ENCODE data around the gene ARHGAP26. TPM values are rescaled to one million over a fixed set of nuclear protein-coding genes. Genes with fewer than 3 reads are reported as not detected.

Gene ARHGAP26
- total and polyA plus RNA-seq, 2 experiments from 2014 or later = 9.5 to 16.8 TPM

DNA sequence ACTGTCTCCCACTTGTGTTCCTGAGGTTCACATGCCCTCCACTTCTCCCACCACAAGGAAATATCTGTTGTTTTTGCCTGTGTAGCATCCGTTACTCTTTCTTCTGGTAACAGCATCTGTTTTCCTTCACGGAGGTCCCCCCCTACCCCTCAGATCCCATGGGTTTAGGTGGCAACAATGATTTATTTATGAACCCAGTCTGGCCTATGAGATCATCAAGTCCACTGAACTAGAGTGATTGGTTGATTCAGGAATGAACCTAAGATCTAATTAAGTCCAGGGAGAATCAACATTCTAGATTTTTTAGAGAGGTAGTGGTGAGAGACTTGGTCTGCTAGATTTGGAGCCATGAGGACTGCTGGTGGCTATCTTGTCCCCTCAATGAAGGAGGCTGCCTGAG, 466.5 kb downstream of the ARHGAP26 start:
- Histone ChIP-seq H3K4me2 (no peak overlapping the region), H3K9me2 (ENCODE audit: insufficient read depth) (no peaks in the 10 kb centered on the region), H3K27me3 (ENCODE audit: insufficient read depth) (no peaks in the 10 kb centered on the region), H3K4me1 (ENCODE audit: insufficient read depth) (no peaks in the 10 kb centered on the region), H4K20me1 (replicated peaks; ENCODE audit: insufficient read depth) (no peaks in the 10 kb centered on the region), H3K27ac (ENCODE audit: low read depth) (no peak overlapping the region), H3K79me2 (replicated peaks; ENCODE audit: insufficient read depth) (no peaks in the 10 kb centered on the region), H3K36me3 (ENCODE audit: insufficient read depth) (no peaks in the 10 kb centered on the region), H3F3A (replicated peaks; ENCODE audit: low read depth) (no peaks in the 10 kb centered on the region), H3K4me3 (no peak overlapping the region), H2AFZ (no peak overlapping the region)
- no peaks in the 10 kb centered on the region; the same call in 1 of the 3 replicates for H3K4me1 Mint-ChIP-seq
- ATAC-seq (no peak), DNase-seq (ENCODE audit: low spot score) (no peak)
- H3K4me3 Mint-ChIP-seq = no peak overlapping the region
- H3K27me3 Mint-ChIP-seq (ENCODE audit: insufficient read depth, low read depth, poor library complexity) = no peaks in the 10 kb centered on the region
- H3K9me3 Mint-ChIP-seq = no peaks in the 10 kb centered on the region
- no peaks in the 10 kb centered on the region for H3K36me3 Mint-ChIP-seq (ENCODE audit: low read depth)
- no peak overlapping the region for H3K27ac Mint-ChIP-seq
- TF ChIP-seq EZH2 (IDR thresholded peaks at IDR 0.05; ENCODE audit: low read depth, unreplicated experiment) (no peak), CREB1 (CRISPR knock-in tag; IDR thresholded peaks at IDR 0.05; ENCODE audit: low read depth) (no peak), EZH2phosphoT487 (IDR thresholded peaks at IDR 0.05; ENCODE audit: unreplicated experiment) (no peak), STAT1 (IDR thresholded peaks at IDR 0.05; ENCODE audit: unreplicated experiment) (no peak)
- TF ChIP-seq, protein P1, sequence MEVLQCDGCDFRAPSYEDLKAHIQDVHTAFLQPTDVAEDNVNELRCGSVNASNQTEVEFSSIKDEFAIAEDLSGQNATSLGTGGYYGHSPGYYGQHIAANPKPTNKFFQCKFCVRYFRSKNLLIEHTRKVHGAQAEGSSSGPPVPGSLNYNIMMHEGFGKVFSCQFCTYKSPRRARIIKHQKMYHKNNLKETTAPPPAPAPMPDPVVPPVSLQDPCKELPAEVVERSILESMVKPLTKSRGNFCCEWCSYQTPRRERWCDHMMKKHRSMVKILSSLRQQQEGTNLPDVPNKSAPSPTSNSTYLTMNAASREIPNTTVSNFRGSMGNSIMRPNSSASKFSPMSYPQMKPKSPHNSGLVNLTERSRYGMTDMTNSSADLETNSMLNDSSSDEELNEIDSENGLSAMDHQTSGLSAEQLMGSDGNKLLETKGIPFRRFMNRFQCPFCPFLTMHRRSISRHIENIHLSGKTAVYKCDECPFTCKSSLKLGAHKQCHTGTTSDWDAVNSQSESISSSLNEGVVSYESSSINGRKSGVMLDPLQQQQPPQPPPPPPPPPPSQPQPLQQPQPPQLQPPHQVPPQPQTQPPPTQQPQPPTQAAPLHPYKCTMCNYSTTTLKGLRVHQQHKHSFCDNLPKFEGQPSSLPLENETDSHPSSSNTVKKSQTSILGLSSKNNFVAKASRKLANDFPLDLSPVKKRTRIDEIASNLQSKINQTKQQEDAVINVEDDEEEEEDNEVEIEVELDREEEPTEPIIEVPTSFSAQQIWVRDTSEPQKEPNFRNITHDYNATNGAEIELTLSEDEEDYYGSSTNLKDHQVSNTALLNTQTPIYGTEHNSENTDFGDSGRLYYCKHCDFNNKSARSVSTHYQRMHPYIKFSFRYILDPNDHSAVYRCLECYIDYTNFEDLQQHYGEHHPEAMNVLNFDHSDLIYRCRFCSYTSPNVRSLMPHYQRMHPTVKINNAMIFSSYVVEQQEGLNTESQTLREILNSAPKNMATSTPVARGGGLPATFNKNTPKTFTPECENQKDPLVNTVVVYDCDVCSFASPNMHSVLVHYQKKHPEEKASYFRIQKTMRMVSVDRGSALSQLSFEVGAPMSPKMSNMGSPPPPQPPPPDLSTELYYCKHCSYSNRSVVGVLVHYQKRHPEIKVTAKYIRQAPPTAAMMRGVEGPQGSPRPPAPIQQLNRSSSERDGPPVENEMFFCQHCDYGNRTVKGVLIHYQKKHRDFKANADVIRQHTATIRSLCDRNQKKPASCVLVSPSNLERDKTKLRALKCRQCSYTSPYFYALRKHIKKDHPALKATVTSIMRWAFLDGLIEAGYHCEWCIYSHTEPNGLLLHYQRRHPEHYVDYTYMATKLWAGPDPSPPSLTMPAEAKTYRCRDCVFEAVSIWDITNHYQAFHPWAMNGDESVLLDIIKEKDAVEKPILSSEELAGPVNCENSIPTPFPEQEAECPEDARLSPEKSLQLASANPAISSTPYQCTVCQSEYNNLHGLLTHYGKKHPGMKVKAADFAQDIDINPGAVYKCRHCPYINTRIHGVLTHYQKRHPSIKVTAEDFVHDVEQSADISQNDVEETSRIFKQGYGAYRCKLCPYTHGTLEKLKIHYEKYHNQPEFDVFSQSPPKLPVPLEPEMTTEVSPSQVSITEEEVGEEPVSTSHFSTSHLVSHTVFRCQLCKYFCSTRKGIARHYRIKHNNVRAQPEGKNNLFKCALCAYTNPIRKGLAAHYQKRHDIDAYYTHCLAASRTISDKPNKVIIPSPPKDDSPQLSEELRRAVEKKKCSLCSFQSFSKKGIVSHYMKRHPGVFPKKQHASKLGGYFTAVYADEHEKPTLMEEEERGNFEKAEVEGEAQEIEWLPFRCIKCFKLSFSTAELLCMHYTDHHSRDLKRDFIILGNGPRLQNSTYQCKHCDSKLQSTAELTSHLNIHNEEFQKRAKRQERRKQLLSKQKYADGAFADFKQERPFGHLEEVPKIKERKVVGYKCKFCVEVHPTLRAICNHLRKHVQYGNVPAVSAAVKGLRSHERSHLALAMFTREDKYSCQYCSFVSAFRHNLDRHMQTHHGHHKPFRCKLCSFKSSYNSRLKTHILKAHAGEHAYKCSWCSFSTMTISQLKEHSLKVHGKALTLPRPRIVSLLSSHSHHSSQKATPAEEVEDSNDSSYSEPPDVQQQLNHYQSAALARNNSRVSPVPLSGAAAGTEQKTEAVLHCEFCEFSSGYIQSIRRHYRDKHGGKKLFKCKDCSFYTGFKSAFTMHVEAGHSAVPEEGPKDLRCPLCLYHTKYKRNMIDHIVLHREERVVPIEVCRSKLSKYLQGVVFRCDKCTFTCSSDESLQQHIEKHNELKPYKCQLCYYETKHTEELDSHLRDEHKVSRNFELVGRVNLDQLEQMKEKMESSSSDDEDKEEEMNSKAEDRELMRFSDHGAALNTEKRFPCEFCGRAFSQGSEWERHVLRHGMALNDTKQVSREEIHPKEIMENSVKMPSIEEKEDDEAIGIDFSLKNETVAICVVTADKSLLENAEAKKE (CRISPR knock-in tag; IDR thresholded peaks at IDR 0.05) = no peak
- TF ChIP-seq, protein P2, sequence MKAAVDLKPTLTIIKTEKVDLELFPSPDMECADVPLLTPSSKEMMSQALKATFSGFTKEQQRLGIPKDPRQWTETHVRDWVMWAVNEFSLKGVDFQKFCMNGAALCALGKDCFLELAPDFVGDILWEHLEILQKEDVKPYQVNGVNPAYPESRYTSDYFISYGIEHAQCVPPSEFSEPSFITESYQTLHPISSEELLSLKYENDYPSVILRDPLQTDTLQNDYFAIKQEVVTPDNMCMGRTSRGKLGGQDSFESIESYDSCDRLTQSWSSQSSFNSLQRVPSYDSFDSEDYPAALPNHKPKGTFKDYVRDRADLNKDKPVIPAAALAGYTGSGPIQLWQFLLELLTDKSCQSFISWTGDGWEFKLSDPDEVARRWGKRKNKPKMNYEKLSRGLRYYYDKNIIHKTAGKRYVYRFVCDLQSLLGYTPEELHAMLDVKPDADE (IDR thresholded peaks at IDR 0.05) = no peak
- TF ChIP-seq, protein P3, sequence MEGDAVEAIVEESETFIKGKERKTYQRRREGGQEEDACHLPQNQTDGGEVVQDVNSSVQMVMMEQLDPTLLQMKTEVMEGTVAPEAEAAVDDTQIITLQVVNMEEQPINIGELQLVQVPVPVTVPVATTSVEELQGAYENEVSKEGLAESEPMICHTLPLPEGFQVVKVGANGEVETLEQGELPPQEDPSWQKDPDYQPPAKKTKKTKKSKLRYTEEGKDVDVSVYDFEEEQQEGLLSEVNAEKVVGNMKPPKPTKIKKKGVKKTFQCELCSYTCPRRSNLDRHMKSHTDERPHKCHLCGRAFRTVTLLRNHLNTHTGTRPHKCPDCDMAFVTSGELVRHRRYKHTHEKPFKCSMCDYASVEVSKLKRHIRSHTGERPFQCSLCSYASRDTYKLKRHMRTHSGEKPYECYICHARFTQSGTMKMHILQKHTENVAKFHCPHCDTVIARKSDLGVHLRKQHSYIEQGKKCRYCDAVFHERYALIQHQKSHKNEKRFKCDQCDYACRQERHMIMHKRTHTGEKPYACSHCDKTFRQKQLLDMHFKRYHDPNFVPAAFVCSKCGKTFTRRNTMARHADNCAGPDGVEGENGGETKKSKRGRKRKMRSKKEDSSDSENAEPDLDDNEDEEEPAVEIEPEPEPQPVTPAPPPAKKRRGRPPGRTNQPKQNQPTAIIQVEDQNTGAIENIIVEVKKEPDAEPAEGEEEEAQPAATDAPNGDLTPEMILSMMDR (conservative IDR thresholded peaks at IDR 0.05; ENCODE audit: low read depth in 2 of 2) = no peak
- TF ChIP-seq, protein P4, sequence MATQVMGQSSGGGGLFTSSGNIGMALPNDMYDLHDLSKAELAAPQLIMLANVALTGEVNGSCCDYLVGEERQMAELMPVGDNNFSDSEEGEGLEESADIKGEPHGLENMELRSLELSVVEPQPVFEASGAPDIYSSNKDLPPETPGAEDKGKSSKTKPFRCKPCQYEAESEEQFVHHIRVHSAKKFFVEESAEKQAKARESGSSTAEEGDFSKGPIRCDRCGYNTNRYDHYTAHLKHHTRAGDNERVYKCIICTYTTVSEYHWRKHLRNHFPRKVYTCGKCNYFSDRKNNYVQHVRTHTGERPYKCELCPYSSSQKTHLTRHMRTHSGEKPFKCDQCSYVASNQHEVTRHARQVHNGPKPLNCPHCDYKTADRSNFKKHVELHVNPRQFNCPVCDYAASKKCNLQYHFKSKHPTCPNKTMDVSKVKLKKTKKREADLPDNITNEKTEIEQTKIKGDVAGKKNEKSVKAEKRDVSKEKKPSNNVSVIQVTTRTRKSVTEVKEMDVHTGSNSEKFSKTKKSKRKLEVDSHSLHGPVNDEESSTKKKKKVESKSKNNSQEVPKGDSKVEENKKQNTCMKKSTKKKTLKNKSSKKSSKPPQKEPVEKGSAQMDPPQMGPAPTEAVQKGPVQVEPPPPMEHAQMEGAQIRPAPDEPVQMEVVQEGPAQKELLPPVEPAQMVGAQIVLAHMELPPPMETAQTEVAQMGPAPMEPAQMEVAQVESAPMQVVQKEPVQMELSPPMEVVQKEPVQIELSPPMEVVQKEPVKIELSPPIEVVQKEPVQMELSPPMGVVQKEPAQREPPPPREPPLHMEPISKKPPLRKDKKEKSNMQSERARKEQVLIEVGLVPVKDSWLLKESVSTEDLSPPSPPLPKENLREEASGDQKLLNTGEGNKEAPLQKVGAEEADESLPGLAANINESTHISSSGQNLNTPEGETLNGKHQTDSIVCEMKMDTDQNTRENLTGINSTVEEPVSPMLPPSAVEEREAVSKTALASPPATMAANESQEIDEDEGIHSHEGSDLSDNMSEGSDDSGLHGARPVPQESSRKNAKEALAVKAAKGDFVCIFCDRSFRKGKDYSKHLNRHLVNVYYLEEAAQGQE (IDR thresholded peaks at IDR 0.05; ENCODE audit: unreplicated experiment) = no peak

Measured in GM23338 (cell line).